HG03521 (cell line): Measurements from ENCODE around the gene KLHL21.
A peak's percentile ranks its signal among the peaks of the same experiment; 100 is the strongest.
"Not testable (repeated sequence)": the region's sequence is repeated elsewhere in the genome, so short reads cannot be mapped to it uniquely, and the experiment has no call there.

ENCODE experiments used
- ATAC-seq: cut with Tn5 transposase; IDR thresholded peaks from one replicate; pipeline ENCODE4 v1.9.1; 2021; ENCODE audit warnings: mild to moderate bottlenecking, moderate library complexity; ENCODE audit not compliant: unreplicated experiment

KLHL21 gene

DNA sequence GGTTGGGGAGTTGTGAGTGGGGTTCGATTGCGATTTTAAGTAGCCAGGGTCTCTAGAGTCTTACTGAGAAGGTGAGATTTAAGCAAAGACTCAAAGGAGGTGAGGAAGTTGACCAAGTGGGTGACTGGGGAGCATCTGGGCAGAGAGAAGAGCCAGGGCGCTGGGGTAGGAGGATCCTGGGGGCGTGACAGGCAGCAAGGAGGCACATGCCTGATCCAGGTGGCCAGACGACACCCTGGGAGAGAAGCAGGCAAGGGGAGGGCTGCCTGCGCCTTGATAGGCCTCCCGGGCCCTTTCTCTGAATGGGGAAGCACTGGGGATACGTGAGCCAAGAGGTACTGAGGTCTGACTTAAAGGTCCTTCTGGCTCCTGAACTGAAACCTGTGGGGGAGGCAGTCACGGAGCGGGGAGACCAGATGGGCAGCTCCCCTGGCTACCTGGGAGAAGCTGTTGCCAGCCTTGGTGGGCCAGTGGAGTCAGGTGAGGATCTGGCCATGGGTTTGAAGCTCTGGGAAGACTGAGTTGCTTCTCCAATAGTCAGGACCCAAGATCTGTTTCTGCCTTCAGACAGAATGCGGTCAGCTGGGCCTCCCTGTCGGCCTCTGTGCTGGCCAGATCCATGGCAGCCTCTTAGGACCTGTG lies 17.5 kb downstream of the KLHL21 start:
- no peak for ATAC-seq

- no peak for ATAC-seq
Measured at GRCh38 chr1:6584126-6585080, 18.3 kb downstream of the KLHL21 start.

DNA sequence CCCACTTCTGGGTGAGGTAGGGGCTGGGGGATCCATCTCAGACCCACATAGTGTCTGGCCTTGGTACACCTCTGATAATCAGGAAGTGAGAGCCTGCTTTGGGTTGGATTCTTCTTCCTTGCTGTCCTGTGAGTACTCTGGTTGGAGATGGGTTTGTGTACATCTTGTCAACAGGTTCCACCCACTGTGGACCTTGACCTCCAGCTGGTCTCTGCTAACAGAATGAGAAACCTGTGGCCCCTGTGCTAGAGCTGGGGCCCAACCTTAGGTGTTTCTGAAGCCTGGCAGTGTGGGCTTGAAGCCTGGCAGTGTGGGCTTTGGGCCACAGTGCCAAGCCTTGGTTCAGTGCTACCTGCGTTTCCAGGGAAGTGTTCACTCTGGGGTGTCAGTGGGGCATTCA lies 20.3 kb downstream of the KLHL21 start:
- ATAC-seq, result no peak

DNA sequence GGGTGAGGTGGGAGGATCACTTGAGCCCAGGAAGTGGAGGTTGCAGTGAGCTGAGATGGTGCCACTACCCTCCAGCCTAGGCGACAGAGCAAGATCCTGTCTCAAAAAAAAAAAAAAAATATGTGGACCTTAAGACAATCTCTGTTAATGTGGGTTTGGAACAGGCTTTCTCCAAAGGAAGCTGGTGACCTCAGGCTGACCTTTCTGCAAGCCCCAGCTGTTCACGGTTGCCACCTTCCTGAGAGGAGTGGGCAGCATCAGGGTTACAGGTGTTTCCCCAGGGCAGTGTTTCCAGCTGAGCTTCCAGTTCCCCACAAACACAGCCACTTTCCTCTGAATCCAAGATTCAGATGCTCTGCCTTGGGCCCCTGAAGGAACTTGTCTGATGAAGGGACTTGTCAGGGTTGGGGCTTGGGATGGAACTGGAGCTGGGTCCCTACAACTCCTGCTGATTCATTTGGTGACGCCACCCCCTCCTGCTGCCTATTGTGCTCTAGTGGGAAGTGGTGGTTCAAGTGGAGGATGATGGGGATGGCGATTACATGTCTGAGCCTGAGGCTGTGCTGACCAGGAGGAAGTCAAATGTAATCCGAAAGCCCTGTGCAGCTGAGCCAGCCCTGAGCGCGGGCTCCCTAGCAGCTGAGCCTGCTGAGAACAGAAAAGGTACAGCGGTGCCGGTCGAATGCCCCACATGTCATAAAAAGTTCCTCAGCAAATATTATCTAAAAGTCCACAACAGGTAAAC lies 20.9 kb downstream of the KLHL21 start:
- no peak for ATAC-seq

GRCh38 chr1:6580593-6581409 lies 21.9 kb downstream of the KLHL21 start:
- no peak for ATAC-seq

- no peak for ATAC-seq
Measured at GRCh38 chr1:6580119-6580592, 22.5 kb downstream of the KLHL21 start.

GRCh38 chr1:6579374-6580118 lies 23.1 kb downstream of the KLHL21 start, which contains the start of gene ZBTB48:
ZBTB48 (plus strand) TSS chr1:6579994; CDS start chr1:6580610, 616 bp downstream.
- peak; percentile 95 for ATAC-seq

GRCh38 chr1:6578624-6579373 lies 23.9 kb downstream of the KLHL21 start:
- no peak for ATAC-seq

GRCh38 chr1:6577831-6578525 lies 24.7 kb downstream of the KLHL21 start:
- ATAC-seq, result no peak

GRCh38 chr1:6574818-6575217 lies 27.9 kb downstream of the KLHL21 start:
- ATAC-seq, result no peak

- no peak for ATAC-seq
Measured at GRCh38 chr1:6574025-6574620, 28.5 kb downstream of the KLHL21 start.

GRCh38 chr1:6572653-6573383 lies 29.9 kb downstream of the KLHL21 start:
- ATAC-seq, result no peak

GRCh38 chr1:6570987-6571386 lies 31.7 kb downstream of the KLHL21 start:
- no peak for ATAC-seq

- ATAC-seq, result no peak
Measured at GRCh38 chr1:6570100-6570499, 32.6 kb downstream of the KLHL21 start.

DNA sequence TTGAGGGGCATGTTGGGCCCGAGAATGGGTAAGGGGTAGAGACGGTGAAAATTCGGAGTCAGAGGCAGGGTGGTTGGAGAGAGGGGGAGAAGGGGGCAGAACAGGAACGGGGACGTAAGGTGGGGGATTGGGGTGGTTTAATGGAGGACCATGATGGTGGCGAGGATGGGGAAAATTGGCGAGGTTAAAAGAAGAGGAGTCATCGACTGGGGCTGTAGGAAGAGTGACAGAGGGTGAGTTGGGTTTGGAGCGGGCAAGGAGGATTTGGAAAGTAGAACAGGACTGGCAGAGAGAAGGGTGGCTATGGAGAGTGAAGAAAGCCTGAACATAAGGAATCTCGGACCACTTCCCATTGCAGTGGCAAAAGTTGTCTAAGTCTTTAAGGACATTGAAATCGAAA lies 33.6 kb downstream of the KLHL21 start:
- ATAC-seq, result no peak

- no peak for ATAC-seq
Measured at GRCh38 chr1:6560267-6560666, 42.4 kb downstream of the KLHL21 start.

DNA sequence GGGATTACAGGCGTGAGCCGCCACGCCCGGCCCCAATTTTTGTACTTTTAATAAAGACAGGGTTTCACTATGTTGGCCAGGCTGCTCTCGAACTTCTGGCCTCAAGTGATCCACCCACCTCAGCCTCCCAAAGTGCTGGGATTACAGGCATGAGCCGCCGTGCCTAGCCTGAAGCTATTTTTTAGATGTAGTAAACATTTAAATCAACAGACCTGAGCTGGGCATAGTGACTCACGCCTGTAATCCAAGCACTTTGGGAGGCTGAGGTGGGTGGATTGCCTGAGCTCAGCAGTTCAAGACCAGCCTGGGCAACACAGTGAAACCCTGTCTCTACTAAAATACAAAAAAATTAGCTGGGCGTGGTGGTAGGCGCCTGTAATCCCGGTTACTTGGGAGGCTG lies 43.5 kb downstream of the KLHL21 start:
- not testable (repeated sequence) for ATAC-seq
